ENCODE data around the gene QRFP. TPM values are rescaled to one million over a fixed set of nuclear protein-coding genes. Genes with fewer than 3 reads are reported as not detected.

Gene QRFP
- total RNA-seq, 1 donor = not detected

DNA sequence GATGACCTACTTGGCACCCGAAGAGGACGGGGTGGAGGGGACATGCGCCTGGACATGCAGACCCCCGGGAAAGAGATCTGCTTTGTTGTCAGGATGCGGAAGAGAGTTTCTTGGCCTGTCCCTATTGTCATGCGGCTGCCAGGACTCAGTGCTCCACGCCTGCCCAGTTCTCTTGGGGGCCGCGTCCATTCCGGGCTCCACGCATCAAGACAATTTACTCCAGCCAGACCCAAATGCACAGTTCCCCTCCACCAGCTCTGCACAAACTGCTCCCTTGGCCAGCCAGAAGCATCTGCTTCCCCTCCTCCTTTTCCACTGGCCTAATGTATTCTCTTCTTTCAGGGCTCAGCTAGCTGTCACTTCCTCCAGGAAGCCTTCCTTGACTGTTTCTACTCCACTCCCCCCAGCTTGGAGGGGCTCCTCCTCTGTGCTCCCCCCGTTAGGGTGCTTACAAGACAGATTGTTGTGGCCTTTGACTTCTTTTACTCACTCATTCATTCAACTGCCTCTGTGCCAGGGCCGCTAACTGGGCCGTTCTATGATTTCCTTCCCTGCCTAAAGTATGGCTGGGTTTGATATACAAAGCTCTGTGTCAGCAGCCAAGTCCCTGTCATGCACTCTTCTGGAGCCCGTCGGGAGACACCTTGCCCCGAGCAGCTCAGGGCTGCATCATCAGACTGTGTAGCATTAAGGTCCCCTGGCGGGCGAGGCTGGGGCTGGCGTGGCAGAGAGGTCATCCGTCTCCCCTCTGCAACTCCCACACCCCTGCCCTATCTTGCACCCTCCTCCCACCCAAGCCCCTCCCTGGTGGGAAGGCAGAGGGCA lies 35.9 kb upstream of the QRFP start:
- TF ChIP-seq, protein P1, sequence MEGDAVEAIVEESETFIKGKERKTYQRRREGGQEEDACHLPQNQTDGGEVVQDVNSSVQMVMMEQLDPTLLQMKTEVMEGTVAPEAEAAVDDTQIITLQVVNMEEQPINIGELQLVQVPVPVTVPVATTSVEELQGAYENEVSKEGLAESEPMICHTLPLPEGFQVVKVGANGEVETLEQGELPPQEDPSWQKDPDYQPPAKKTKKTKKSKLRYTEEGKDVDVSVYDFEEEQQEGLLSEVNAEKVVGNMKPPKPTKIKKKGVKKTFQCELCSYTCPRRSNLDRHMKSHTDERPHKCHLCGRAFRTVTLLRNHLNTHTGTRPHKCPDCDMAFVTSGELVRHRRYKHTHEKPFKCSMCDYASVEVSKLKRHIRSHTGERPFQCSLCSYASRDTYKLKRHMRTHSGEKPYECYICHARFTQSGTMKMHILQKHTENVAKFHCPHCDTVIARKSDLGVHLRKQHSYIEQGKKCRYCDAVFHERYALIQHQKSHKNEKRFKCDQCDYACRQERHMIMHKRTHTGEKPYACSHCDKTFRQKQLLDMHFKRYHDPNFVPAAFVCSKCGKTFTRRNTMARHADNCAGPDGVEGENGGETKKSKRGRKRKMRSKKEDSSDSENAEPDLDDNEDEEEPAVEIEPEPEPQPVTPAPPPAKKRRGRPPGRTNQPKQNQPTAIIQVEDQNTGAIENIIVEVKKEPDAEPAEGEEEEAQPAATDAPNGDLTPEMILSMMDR (IDR thresholded peaks at IDR 0.05; ENCODE audit: extremely low read depth, low read depth, low read length) = no peak
- H3K4me2 ChIP-seq (ENCODE audit: insufficient read depth, low read length) = peak overlapping the region; percentile 83
- H3K27me3 ChIP-seq (ENCODE audit: insufficient read depth, low read length) = no peaks in the 10 kb centered on the region
- H3K9me3 ChIP-seq (ENCODE audit: low read depth, low read length) = no peaks in the 10 kb centered on the region
- H3K79me2 ChIP-seq (ENCODE audit: insufficient read depth, low read length) = no peaks in the 10 kb centered on the region
- peaks cover 54% of the 10 kb centered on the region for H3K4me1 ChIP-seq (ENCODE audit: insufficient read depth, low read length)
- H4K20me1 ChIP-seq (ENCODE audit: insufficient read depth, low read length) = no peaks in the 10 kb centered on the region
- H3K27ac ChIP-seq (ENCODE audit: low read depth, low read length) = peak overlapping the region; percentile 59
- H2AFZ ChIP-seq (ENCODE audit: low read length) = peak overlapping the region; percentile 71
- H3K36me3 ChIP-seq (ENCODE audit: insufficient read depth, low read length) = no peaks in the 10 kb centered on the region
- peak overlapping the region; percentile 58 for H3K4me3 ChIP-seq (ENCODE audit: insufficient read depth, low read length)
- peak; percentile 95 for DNase-seq (ENCODE audit: insufficient read length, low spot score, missing footprints)

DNA sequence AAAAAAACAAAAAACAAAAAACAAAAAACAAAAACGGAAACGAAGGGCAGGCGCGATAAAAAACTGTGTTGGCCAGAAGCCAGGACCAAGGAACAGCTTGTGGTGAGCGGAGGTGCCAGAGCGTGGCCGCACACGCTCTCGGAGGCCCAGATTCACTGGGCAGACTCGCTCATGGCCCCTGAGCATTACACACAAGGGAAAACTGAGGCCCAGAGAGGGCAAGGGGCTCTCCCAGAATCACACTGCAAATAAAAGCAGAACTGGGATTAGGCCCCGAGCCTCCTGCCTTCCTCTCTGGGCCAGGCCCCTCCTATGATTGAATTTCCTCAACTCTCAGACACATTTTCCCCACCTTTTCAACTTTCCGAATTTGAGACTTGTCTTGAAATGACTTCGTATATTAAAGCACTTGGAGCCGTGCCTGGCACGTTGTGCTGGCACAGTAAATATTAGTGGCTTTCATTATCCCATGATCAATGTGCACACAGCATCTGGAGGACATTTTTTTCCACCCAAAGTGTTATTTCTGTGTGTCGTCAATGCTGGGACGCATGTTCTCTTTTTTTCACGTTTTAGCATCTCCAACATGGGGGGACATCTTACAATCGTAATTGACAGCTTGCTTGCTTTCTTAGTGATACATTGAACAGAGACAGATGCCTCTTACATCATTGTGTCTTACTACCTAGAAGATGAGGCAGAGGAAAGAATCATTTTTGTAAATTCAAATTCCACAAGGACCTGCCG lies 35.1 kb upstream of the QRFP start:
- H2AFZ ChIP-seq (ENCODE audit: low read length) = no peak overlapping the region
- H3K4me2 ChIP-seq (ENCODE audit: insufficient read depth, low read length) = no peak overlapping the region
- H3K27ac ChIP-seq (ENCODE audit: low read depth, low read length) = no peak overlapping the region
- no peaks in the 10 kb centered on the region for H3K27me3 ChIP-seq (ENCODE audit: insufficient read depth, low read length)
- H3K36me3 ChIP-seq (ENCODE audit: insufficient read depth, low read length) = no peaks in the 10 kb centered on the region
- no peaks in the 10 kb centered on the region for H3K9me3 ChIP-seq (ENCODE audit: low read depth, low read length)
- H4K20me1 ChIP-seq (ENCODE audit: insufficient read depth, low read length) = no peaks in the 10 kb centered on the region
- peaks cover 48% of the 10 kb centered on the region for H3K4me1 ChIP-seq (ENCODE audit: insufficient read depth, low read length)
- TF ChIP-seq, protein P1 (IDR thresholded peaks at IDR 0.05; ENCODE audit: extremely low read depth, low read depth, low read length) = no peak
- no peak overlapping the region for H3K4me3 ChIP-seq (ENCODE audit: insufficient read depth, low read length)
- H3K79me2 ChIP-seq (ENCODE audit: insufficient read depth, low read length) = no peaks in the 10 kb centered on the region
- DNase-seq (ENCODE audit: insufficient read length, low spot score, missing footprints) = no peak

DNA sequence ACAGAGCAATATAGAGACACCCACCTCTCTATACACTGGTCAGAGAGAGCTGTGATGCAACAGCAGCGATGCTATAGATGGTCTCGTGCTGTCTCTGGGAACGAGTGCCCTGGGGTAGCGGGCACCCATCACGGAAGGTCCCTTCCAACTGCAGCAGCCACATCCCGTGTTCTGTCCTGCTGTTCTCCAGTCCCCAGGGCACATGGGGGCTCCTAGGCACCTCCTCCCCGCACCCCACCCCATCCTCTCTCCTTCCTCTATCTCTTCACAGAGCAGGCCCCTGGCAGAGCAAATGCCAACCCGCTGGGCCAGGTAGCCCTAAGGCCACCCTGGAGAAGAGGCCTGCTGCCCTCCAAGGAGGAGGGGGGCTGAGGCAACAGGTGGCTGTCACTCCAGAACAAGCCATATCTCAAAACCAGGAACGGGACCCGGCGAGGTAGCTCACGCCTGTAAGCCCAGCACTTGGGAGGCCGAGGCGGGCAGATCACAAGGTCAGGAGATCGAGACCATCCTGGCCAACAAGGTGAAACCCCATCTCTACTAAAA lies 34.3 kb upstream of the QRFP start:
- DNase-seq (ENCODE audit: insufficient read length, low spot score, missing footprints) = no peak
- Histone ChIP-seq H3K9me3 (ENCODE audit: low read depth, low read length) (no peaks in the 10 kb centered on the region), H3K36me3 (ENCODE audit: insufficient read depth, low read length) (no peaks in the 10 kb centered on the region), H3K27me3 (ENCODE audit: insufficient read depth, low read length) (no peaks in the 10 kb centered on the region), H3K79me2 (ENCODE audit: insufficient read depth, low read length) (no peaks in the 10 kb centered on the region), H3K4me1 (ENCODE audit: insufficient read depth, low read length) (peaks cover 41% of the 10 kb centered on the region), H3K4me3 (ENCODE audit: insufficient read depth, low read length) (no peak overlapping the region), H3K27ac (ENCODE audit: low read depth, low read length) (no peak overlapping the region), H3K4me2 (ENCODE audit: insufficient read depth, low read length) (no peak overlapping the region), H2AFZ (ENCODE audit: low read length) (no peak overlapping the region), H4K20me1 (ENCODE audit: insufficient read depth, low read length) (no peaks in the 10 kb centered on the region)
- TF ChIP-seq, protein P1 (IDR thresholded peaks at IDR 0.05; ENCODE audit: extremely low read depth, low read depth, low read length) = no peak

Data from osteoblast (primary cell).